NCI-H2227 (cell line): ENCODE results near the gene ELFN1.

ENCODE experiments used
- DNase-seq: peaks from one replicate; lab custom pipeline; 2025; ENCODE audit not compliant: unreplicated experiment; lab: John Stamatoyannopoulos, UW

The ELFN1 gene

GRCh38 chr7:1669954-1670893, at the start of gene ELFN1:
ELFN1 (plus strand) TSS chr7:1670277; CDS start chr7:1744597, 74,320 bp downstream.
- peak; percentile 79 for DNase-seq

- no peak for DNase-seq
These were observed 49.2 kb upstream of the ELFN1 start for GRCh38 chr7:1620835-1621234.

- DNase-seq, result no peak
These were observed 48.4 kb upstream of the ELFN1 start for GRCh38 chr7:1621718-1622117.

- no peak for DNase-seq
These were observed 47.6 kb upstream of the ELFN1 start for GRCh38 chr7:1622441-1622840.

- DNase-seq, result no peak
These were observed 46.3 kb upstream of the ELFN1 start for GRCh38 chr7:1623810-1624209.

- no peak for DNase-seq
These were observed 44.8 kb upstream of the ELFN1 start for GRCh38 chr7:1624999-1625927.

- DNase-seq, result no peak
These were observed 43.3 kb upstream of the ELFN1 start for GRCh38 chr7:1626769-1627168.

- DNase-seq, result no peak
These were observed 39.3 kb upstream of the ELFN1 start for GRCh38 chr7:1630700-1631336.

GRCh38 chr7:1631678-1632077, 38.4 kb upstream of the ELFN1 start:
- no peak for DNase-seq

GRCh38 chr7:1632506-1632905, 37.6 kb upstream of the ELFN1 start:
- no peak for DNase-seq

- no peak for DNase-seq
These were observed 36.9 kb upstream of the ELFN1 start for GRCh38 chr7:1632916-1633785.

- no peak for DNase-seq
These were observed 34.7 kb upstream of the ELFN1 start for GRCh38 chr7:1635401-1635800.

GRCh38 chr7:1637155-1637554, 32.9 kb upstream of the ELFN1 start:
- DNase-seq, result no peak

- no peak for DNase-seq
These were observed 31.8 kb upstream of the ELFN1 start for GRCh38 chr7:1638215-1638661.

- DNase-seq, result no peak
These were observed 31.0 kb upstream of the ELFN1 start for GRCh38 chr7:1639071-1639470.

GRCh38 chr7:1639532-1640175, 30.4 kb upstream of the ELFN1 start:
- DNase-seq, result no peak

GRCh38 chr7:1640376-1641172, 29.5 kb upstream of the ELFN1 start:
- no peak for DNase-seq

GRCh38 chr7:1641173-1641572, 28.9 kb upstream of the ELFN1 start:
- no peak for DNase-seq
